ENCODE measurements around the gene RER1.

DNA sequence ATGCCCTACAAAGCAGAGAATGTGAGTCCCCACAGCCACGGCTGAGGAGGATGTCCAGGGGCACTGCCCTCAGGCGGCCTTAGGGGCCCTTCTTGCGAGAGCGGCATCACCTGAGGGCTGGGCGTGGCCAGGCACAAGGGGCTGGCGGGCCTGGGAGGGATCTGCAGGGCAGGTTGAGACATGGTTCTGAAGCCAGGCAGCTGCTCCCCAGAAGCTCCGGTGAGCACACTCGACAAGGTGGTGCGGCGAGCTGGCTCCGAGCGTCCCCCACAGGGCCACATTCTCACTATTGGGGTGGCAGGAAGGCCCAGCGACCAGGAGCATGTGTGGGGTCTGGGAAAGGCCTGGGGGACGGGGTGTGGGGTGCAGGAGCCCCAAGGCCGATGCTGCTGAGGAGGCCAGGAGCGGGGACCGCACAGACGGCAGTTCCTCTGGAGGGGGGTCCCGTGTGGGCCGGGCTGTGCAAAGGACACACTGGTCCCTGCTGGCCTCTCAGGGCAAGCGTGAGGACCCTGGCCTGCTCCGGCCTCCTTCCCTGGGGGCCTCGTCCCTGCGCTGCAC, 47.4 kb upstream of the RER1 start:
- TF ChIP-seq, protein P1, sequence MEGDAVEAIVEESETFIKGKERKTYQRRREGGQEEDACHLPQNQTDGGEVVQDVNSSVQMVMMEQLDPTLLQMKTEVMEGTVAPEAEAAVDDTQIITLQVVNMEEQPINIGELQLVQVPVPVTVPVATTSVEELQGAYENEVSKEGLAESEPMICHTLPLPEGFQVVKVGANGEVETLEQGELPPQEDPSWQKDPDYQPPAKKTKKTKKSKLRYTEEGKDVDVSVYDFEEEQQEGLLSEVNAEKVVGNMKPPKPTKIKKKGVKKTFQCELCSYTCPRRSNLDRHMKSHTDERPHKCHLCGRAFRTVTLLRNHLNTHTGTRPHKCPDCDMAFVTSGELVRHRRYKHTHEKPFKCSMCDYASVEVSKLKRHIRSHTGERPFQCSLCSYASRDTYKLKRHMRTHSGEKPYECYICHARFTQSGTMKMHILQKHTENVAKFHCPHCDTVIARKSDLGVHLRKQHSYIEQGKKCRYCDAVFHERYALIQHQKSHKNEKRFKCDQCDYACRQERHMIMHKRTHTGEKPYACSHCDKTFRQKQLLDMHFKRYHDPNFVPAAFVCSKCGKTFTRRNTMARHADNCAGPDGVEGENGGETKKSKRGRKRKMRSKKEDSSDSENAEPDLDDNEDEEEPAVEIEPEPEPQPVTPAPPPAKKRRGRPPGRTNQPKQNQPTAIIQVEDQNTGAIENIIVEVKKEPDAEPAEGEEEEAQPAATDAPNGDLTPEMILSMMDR (IDR thresholded peaks at IDR 0.05), result no peak
- TF ChIP-seq POLR2A (IDR thresholded peaks at IDR 0.05) (no peak), EP300 (IDR thresholded peaks at IDR 0.05) (no peak), POLR2AphosphoS5 (IDR thresholded peaks at IDR 0.05) (no peak)
